GM18526 (cell line): Measurements from ENCODE around the gene SRC.

Experiments used
- POLR2A ChIP-seq: IDR thresholded peaks from 3 replicates; pipeline ENCODE4 v1.6.1; 2011; ENCODE audit not compliant: insufficient read length; ENCODE audit errors: extremely low read depth

The SRC gene

GRCh38 chr20:37397076-37397953, 51.4 kb downstream of the SRC start:
- no peak for TF ChIP-seq POLR2A

DNA sequence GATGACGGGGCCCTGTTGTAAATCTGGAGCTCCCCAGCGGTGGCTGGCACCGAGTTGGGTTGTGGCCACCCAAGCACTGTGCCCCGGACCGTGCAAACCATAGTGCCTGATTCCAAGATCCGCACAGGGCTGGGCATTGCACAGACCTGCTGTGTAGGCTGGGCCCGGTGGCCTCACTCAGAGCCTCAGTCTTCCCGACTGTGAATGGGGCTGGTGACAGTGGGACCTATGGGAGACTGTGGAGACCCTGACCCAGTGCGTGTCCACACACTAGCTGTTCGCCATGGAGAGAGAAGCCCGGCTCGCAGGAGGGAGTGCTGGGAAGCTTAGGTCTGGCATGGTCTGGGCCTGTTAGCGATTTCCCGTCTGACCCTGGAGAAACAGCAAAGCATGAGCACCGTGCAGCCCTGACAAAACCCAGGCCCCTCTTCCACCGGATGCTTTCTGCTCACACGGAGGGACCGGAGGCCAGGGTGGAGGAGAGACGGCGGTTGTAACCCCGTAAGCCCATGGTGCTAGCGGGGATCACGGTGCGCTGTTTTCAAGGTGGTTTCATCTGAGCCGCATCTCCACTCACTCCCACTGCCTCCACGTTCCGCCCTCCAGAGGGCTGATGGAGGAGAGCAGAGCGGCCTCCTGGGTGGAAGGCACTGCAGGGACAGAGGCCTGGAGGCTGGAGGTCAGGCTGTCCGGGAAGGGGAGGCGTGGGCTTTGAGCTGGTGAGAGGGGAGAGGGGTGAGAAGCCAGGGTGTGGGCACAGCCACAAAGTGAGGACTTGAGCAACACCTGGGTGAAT, 52.2 kb downstream of the SRC start:
- TF ChIP-seq POLR2A, result no peak

DNA sequence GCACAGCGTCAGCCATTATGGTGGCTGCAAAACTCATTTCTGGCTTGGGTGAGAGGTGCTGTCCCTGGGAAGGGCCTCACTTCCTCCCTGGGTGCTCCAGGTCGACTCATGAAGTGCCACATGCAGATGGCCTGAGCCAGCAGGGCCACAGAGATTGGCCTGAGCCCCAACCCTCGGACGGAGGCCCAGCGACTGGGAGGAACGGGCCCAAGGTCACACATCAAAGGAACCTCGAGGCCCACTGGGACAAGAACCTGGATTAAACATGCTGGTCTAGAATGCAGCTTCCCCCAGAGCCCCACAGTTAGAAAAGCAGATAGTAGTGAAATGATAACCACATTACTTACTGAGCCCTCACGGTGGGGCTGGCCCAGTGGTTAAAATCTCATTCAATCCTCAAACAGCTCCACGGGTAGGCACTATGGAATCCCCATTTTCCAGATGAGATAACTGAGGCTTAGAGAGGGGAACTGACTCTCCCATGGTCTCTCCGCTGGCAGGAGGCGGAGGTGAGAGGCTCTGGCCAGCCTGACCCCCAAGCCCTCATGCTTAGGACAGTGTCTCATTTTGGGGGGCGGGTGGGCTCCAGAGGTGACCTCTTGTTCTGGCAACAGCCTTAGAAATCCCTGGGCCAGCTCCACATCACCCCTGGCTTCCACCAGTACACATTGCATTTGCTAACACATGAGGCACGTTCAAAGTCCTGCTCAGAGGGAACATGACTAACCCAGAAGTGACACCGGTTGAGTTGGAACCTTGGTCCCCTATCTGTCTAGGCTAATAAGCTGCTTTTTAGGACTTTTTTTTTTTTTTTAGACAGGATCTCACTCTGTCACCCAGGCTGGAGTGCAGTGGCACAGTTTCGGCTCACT, 53.0 kb downstream of the SRC start:
- no peak for TF ChIP-seq POLR2A

- no peak for TF ChIP-seq POLR2A
Observed at GRCh38 chr20:37401282-37401929, 55.5 kb downstream of the SRC start.

DNA sequence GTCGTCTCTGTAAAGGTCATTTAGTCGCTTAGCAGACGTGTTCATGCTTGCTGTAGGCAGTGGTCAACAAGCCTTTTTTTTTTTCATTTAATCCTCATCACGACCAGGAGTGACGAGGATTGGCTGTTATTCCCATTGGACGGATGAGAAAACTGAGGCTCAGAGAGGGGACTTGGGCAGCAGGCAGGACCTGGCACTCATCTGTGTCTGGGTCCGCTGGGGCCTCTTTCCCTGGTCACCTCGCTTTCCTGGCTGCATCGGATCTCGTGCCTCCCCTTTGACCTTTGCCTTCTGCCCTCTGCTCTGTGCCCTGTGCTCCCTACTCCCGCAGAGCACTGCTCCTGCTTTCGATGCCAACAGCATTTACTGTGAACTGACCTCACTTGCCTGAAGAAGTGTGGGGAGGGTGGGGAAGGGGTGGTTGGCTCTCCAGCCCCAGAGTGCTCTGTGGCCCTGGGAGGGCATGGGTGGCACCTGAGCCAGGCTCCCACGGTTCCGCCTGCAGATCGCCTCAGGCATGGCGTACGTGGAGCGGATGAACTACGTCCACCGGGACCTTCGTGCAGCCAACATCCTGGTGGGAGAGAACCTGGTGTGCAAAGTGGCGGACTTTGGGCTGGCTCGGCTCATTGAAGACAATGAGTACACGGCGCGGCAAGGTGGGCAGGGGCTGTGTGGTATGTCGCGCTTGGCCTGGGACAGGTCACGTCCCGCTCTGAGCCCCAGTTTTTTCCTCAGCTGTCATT, 56.2 kb downstream of the SRC start:
- TF ChIP-seq POLR2A, result no peak

DNA sequence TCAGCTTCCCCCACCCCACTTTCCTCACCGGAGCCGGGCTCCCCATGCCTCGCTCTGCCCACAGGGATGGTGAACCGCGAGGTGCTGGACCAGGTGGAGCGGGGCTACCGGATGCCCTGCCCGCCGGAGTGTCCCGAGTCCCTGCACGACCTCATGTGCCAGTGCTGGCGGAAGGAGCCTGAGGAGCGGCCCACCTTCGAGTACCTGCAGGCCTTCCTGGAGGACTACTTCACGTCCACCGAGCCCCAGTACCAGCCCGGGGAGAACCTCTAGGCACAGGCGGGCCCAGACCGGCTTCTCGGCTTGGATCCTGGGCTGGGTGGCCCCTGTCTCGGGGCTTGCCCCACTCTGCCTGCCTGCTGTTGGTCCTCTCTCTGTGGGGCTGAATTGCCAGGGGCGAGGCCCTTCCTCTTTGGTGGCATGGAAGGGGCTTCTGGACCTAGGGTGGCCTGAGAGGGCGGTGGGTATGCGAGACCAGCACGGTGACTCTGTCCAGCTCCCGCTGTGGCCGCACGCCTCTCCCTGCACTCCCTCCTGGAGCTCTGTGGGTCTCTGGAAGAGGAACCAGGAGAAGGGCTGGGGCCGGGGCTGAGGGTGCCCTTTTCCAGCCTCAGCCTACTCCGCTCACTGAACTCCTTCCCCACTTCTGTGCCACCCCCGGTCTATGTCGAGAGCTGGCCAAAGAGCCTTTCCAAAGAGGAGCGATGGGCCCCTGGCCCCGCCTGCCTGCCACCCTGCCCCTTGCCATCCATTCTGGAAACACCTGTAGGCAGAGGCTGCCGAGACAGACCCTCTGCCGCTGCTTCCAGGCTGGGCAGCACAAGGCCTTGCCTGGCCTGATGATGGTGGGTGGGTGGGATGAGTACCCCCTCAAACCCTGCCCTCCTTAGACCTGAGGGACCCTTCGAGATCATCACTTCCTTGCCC, 57.4 kb downstream of the SRC start:
- no peak for TF ChIP-seq POLR2A

DNA sequence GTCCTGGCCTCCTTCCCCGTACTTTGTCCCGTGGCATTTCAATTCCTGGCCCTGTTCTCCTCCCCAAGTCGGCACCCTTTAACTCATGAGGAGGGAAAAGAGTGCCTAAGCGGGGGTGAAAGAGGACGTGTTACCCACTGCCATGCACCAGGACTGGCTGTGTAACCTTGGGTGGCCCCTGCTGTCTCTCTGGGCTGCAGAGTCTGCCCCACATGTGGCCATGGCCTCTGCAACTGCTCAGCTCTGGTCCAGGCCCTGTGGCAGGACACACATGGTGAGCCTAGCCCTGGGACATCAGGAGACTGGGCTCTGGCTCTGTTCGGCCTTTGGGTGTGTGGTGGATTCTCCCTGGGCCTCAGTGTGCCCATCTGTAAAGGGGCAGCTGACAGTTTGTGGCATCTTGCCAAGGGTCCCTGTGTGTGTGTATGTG, 58.5 kb downstream of the SRC start:
- no peak for TF ChIP-seq POLR2A

DNA sequence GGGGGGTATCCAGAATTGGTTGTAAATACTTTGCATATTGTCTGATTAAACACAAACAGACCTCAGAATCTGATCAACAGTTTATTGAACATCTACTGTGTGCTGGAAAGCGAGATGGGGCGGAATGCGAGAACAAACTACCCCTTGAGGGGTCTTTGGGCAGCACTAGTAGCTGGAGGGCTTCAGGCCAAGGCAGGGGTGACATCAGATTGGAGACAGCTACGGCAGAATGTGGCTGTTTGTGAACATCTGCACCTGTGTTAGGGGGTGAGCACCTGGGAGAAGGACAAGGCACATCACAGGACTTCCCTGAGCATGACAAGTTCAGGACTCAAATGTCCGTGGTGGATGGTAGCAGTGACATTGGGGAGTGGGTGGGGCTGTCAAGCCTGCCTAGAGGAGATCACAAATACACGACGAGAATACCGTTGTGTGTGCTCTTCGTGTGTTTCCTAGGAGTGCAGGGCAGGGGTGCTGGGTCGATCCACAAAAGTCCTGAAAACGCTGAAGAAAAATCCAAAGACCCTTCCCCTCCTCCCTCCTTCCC, 59.5 kb downstream of the SRC start:
- no peak for TF ChIP-seq POLR2A

- peak; percentile 57 for TF ChIP-seq POLR2A
Observed at GRCh38 chr20:37406010-37406998, 60.4 kb downstream of the SRC start.

DNA sequence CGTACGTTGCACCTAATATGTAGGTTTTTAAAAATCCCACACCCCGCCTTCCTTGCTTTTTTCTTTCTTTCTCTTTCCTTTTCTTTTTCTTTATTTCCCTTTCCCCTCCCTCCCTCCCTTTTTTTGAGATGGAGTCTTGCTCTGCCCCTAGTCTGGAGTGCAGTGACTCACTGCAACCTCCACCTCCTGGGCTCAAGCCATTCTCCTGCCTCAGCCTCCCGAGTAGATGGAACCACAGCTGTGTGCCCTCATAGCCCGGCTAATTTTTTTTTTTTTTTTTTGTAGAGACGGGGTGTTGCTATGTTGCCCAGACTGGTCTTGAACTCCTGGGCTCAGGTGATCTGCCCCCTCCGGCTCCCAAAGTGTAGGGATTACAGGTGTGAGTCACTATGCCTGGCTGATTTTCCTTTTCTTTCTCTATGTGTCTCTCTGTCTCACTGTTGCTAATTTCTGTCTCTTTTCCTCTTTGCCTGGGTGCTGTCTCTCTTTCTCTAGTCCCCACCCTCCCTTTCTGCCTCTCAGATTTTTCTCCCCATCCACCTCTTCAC, 61.2 kb downstream of the SRC start:
- no peak for TF ChIP-seq POLR2A

GRCh38 chr20:37407573-37408002, 61.6 kb downstream of the SRC start:
- TF ChIP-seq POLR2A, result no peak
